ENCODE measurements around the gene SMS.

SMS gene

GRCh38 chrX:21960569-21961541, 20.3 kb downstream of the SMS start:
- Histone ChIP-seq H3K9ac (ENCODE audit: low read length) (no peak overlapping the region), H3K4me2 (ENCODE audit: low read length) (no peak overlapping the region), H3K9me3 (ENCODE audit: insufficient read depth, low read length) (no peaks in the 10 kb centered on the region), H3K4me1 (ENCODE audit: low read length) (0 out of 2 replicates have a peak, but pooled peaks cover 3% of the 10 kb centered on the region), H3K4me3 (ENCODE audit: low read length) (no peak overlapping the region), H3K27ac (ENCODE audit: low read length) (no peak overlapping the region), H3K27me3 (ENCODE audit: low read depth, low read length) (no peaks in the 10 kb centered on the region), H2AFZ (ENCODE audit: low read depth, low read length) (no peak overlapping the region), H3K79me2 (ENCODE audit: low read length) (peaks cover 94% of the 10 kb centered on the region), H4K20me1 (ENCODE audit: insufficient read depth, low read length) (peaks cover 72% of the 10 kb centered on the region), H3K36me3 (replicated peaks; ENCODE audit: low read depth, low read length) (no peaks in the 10 kb centered on the region)
- TF ChIP-seq CTCF (IDR thresholded peaks at IDR 0.05; ENCODE audit: low read depth, low read length), result no peak
- no peak for TF ChIP-seq EZH2phosphoT487 (IDR thresholded peaks at IDR 0.05; ENCODE audit: low read depth)

- H3K79me2 ChIP-seq (ENCODE audit: low read length), result peaks cover 96% of the 10 kb centered on the region
- peaks cover under 1% of the 10 kb centered on the region for H3K36me3 ChIP-seq (replicated peaks; ENCODE audit: low read depth, low read length)
- TF ChIP-seq CTCF (IDR thresholded peaks at IDR 0.05; ENCODE audit: low read depth, low read length) (no peak), EZH2phosphoT487 (IDR thresholded peaks at IDR 0.05; ENCODE audit: low read depth) (no peak)
- H3K27me3 ChIP-seq (ENCODE audit: low read depth, low read length), result no peaks in the 10 kb centered on the region
- peaks cover 74% of the 10 kb centered on the region for H4K20me1 ChIP-seq (ENCODE audit: insufficient read depth, low read length)
- no peak overlapping the region for H3K27ac ChIP-seq (ENCODE audit: low read length)
- no peak overlapping the region for H3K4me2 ChIP-seq (ENCODE audit: low read length)
- H3K9me3 ChIP-seq (ENCODE audit: insufficient read depth, low read length), result no peaks in the 10 kb centered on the region
- no peak overlapping the region for H2AFZ ChIP-seq (ENCODE audit: low read depth, low read length)
- H3K4me3 ChIP-seq (ENCODE audit: low read length), result no peak overlapping the region
- no peak overlapping the region for H3K9ac ChIP-seq (ENCODE audit: low read length)
- 0 out of 2 replicates have a peak, but pooled peaks cover 3% of the 10 kb centered on the region for H3K4me1 ChIP-seq (ENCODE audit: low read length)
These were observed 21.9 kb downstream of the SMS start for GRCh38 chrX:21962361-21962760.

GRCh38 chrX:21963269-21963668, 22.8 kb downstream of the SMS start:
- Histone ChIP-seq H2AFZ (ENCODE audit: low read depth, low read length) (no peak overlapping the region), H3K4me2 (ENCODE audit: low read length) (no peak overlapping the region), H3K36me3 (replicated peaks; ENCODE audit: low read depth, low read length) (peaks cover 3% of the 10 kb centered on the region), H3K4me3 (ENCODE audit: low read length) (no peak overlapping the region), H3K79me2 (ENCODE audit: low read length) (peaks cover 93% of the 10 kb centered on the region), H3K27me3 (ENCODE audit: low read depth, low read length) (no peaks in the 10 kb centered on the region), H3K4me1 (ENCODE audit: low read length) (peaks cover 3% of the 10 kb centered on the region; the same call in 1 of the 2 replicates), H3K9me3 (ENCODE audit: insufficient read depth, low read length) (no peaks in the 10 kb centered on the region), H4K20me1 (ENCODE audit: insufficient read depth, low read length) (peaks cover 68% of the 10 kb centered on the region), H3K27ac (ENCODE audit: low read length) (no peak overlapping the region), H3K9ac (ENCODE audit: low read length) (no peak overlapping the region)
- no peak for TF ChIP-seq CTCF (IDR thresholded peaks at IDR 0.05; ENCODE audit: low read depth, low read length)
- no peak for TF ChIP-seq EZH2phosphoT487 (IDR thresholded peaks at IDR 0.05; ENCODE audit: low read depth)

- Histone ChIP-seq H4K20me1 (ENCODE audit: insufficient read depth, low read length) (peaks cover 62% of the 10 kb centered on the region), H2AFZ (ENCODE audit: low read depth, low read length) (no peak overlapping the region), H3K27me3 (ENCODE audit: low read depth, low read length) (no peaks in the 10 kb centered on the region), H3K36me3 (replicated peaks; ENCODE audit: low read depth, low read length) (peaks cover 3% of the 10 kb centered on the region), H3K4me1 (ENCODE audit: low read length) (peaks cover 4% of the 10 kb centered on the region; the same call in 1 of the 2 replicates), H3K79me2 (ENCODE audit: low read length) (peaks cover 87% of the 10 kb centered on the region), H3K4me3 (ENCODE audit: low read length) (no peak overlapping the region), H3K27ac (ENCODE audit: low read length) (no peak overlapping the region), H3K9ac (ENCODE audit: low read length) (no peak overlapping the region), H3K9me3 (ENCODE audit: insufficient read depth, low read length) (no peaks in the 10 kb centered on the region), H3K4me2 (ENCODE audit: low read length) (no peak overlapping the region)
- TF ChIP-seq EZH2phosphoT487 (IDR thresholded peaks at IDR 0.05; ENCODE audit: low read depth), result no peak
- no peak for TF ChIP-seq CTCF (IDR thresholded peaks at IDR 0.05; ENCODE audit: low read depth, low read length)
These were observed 23.4 kb downstream of the SMS start for GRCh38 chrX:21963731-21964405.

Data from OCI-LY3 (cell line).